ENCODE measurements around the gene CHRDL2. TPM values are rescaled to one million over a fixed set of nuclear protein-coding genes. Genes with fewer than 3 reads are reported as not detected.

The CHRDL2 gene
- total RNA-seq, 1 donor from 2014 or later = not detected

GRCh38 chr11:74689666-74690065 lies 41.6 kb downstream of the CHRDL2 start:
- H3K27me3 ChIP-seq (ENCODE audit: control insufficient read depth, insufficient read depth, low read length) = no peaks in the 10 kb centered on the region
- H3K4me3 ChIP-seq (ENCODE audit: low read depth, low read length) = no peak overlapping the region
- no peak for DNase-seq (ENCODE audit: low read depth)
- TF ChIP-seq CTCF (IDR thresholded peaks at IDR 0.05; ENCODE audit: insufficient read depth, low read length, poor library complexity, severe bottlenecking) = no peak
- H3K36me3 ChIP-seq (ENCODE audit: control insufficient read depth, insufficient read depth, low read length) = no peaks in the 10 kb centered on the region

- DNase-seq (ENCODE audit: low read depth) = no peak
- H3K4me3 ChIP-seq (ENCODE audit: low read depth, low read length) = no peak overlapping the region
- TF ChIP-seq CTCF (IDR thresholded peaks at IDR 0.05; ENCODE audit: insufficient read depth, low read length, poor library complexity, severe bottlenecking) = no peak
- no peaks in the 10 kb centered on the region for H3K27me3 ChIP-seq (ENCODE audit: control insufficient read depth, insufficient read depth, low read length)
- H3K36me3 ChIP-seq (ENCODE audit: control insufficient read depth, insufficient read depth, low read length) = no peaks in the 10 kb centered on the region
Measured at GRCh38 chr11:74687237-74688023, 43.8 kb downstream of the CHRDL2 start.

- Histone ChIP-seq H3K36me3 (ENCODE audit: control insufficient read depth, insufficient read depth, low read length) (no peaks in the 10 kb centered on the region), H3K27me3 (ENCODE audit: control insufficient read depth, insufficient read depth, low read length) (no peaks in the 10 kb centered on the region), H3K4me3 (ENCODE audit: low read depth, low read length) (no peak overlapping the region)
- DNase-seq (ENCODE audit: low read depth) = no peak
- TF ChIP-seq CTCF (IDR thresholded peaks at IDR 0.05; ENCODE audit: insufficient read depth, low read length, poor library complexity, severe bottlenecking) = no peak
Measured at GRCh38 chr11:74686792-74687191, 44.4 kb downstream of the CHRDL2 start.

GRCh38 chr11:74685905-74686304 lies 45.3 kb downstream of the CHRDL2 start:
- DNase-seq (ENCODE audit: low read depth) = no peak
- H3K27me3 ChIP-seq (ENCODE audit: control insufficient read depth, insufficient read depth, low read length) = no peaks in the 10 kb centered on the region
- H3K4me3 ChIP-seq (ENCODE audit: low read depth, low read length) = no peak overlapping the region
- no peaks in the 10 kb centered on the region for H3K36me3 ChIP-seq (ENCODE audit: control insufficient read depth, insufficient read depth, low read length)
- TF ChIP-seq CTCF (IDR thresholded peaks at IDR 0.05; ENCODE audit: insufficient read depth, low read length, poor library complexity, severe bottlenecking) = no peak

GRCh38 chr11:74685338-74685737 lies 45.9 kb downstream of the CHRDL2 start:
- no peak for DNase-seq (ENCODE audit: low read depth)
- TF ChIP-seq CTCF (IDR thresholded peaks at IDR 0.05; ENCODE audit: insufficient read depth, low read length, poor library complexity, severe bottlenecking) = no peak
- H3K36me3 ChIP-seq (ENCODE audit: control insufficient read depth, insufficient read depth, low read length) = no peaks in the 10 kb centered on the region
- H3K27me3 ChIP-seq (ENCODE audit: control insufficient read depth, insufficient read depth, low read length) = no peaks in the 10 kb centered on the region
- H3K4me3 ChIP-seq (ENCODE audit: low read depth, low read length) = no peak overlapping the region

GRCh38 chr11:74684661-74685060 lies 46.6 kb downstream of the CHRDL2 start:
- DNase-seq (ENCODE audit: low read depth) = no peak
- H3K36me3 ChIP-seq (ENCODE audit: control insufficient read depth, insufficient read depth, low read length) = no peaks in the 10 kb centered on the region
- H3K4me3 ChIP-seq (ENCODE audit: low read depth, low read length) = no peak overlapping the region
- TF ChIP-seq CTCF (IDR thresholded peaks at IDR 0.05; ENCODE audit: insufficient read depth, low read length, poor library complexity, severe bottlenecking) = no peak
- H3K27me3 ChIP-seq (ENCODE audit: control insufficient read depth, insufficient read depth, low read length) = no peaks in the 10 kb centered on the region

Data from kidney epithelial cell (primary cell).